NCI-H748 (cell line): ENCODE measurements around the gene DGCR8.

Experiments used
- DNase-seq: peaks from one replicate; lab custom pipeline; 2025; ENCODE audit not compliant: unreplicated experiment; lab: John Stamatoyannopoulos, UW

The DGCR8 gene

DNA sequence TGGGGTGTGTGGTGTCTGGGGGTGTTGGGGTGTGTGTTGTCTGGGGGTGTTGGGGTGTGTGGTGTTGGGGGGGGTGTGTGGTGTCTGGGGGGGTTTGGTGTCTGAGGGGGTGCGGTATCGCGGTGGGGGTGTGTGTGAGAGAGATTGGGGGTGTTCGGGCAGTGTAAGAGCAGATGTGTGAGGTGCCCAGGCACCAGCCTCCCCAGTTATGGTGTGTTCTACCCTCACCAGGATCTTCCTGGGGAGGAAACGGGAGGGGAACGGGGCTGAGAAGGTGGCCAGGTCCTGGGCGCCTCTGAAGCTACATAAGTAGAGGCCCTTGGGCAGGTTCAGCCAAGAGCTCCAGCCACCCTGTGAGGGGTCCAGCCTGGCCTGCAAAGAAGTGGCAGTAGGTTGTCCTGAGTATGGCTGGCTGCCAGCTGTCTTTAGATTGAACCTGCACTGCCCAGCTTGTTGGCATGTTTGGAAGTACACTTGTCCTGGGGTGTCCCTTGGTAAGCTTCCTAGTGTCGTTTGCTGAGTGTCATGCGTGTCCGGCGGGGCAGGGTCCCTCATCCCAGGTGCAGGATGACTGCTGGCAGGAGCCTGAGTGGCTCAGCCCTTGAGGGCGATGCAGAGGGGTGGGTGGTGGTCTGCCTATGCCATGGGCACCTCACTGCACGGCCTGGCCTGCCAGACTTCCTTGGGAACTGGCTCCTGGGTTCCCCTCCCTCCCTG lies 43.5 kb downstream of the DGCR8 start:
- no peak for DNase-seq

DNA sequence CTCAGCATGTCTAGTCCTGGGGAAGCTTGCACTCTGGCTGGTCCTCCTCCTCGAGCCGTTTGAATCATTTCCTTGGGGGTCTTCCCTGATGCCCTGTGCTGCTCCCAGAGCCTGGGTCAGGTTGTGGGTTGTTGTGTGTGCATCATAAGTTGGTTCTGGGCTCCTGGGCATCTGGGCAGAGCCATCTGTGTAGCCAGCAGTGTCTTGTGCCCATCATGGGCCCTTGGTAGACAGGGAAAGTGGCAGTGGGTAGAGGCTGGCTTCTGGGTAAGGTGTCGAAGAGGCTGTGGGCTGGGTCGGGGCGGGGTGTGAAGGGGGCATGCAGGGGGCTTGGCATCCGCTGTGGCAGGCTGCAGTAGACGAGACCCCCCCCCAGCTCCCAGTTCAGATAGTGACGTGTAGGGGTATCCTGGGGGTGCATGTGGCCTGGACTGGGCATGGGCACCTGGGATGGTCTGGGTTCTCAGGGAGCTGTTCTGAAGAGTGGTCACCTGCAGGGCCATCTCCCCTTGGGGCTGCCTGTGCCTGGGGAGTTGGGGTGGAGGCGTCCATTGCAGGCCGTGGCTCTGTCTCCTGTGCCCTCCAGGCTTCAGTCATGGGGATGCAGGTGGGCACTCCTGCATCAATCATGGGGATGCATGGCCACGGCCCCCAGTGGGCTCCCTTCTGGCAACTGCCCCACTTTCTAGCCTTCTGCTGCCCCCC lies 44.2 kb downstream of the DGCR8 start:
- no peak for DNase-seq

DNA sequence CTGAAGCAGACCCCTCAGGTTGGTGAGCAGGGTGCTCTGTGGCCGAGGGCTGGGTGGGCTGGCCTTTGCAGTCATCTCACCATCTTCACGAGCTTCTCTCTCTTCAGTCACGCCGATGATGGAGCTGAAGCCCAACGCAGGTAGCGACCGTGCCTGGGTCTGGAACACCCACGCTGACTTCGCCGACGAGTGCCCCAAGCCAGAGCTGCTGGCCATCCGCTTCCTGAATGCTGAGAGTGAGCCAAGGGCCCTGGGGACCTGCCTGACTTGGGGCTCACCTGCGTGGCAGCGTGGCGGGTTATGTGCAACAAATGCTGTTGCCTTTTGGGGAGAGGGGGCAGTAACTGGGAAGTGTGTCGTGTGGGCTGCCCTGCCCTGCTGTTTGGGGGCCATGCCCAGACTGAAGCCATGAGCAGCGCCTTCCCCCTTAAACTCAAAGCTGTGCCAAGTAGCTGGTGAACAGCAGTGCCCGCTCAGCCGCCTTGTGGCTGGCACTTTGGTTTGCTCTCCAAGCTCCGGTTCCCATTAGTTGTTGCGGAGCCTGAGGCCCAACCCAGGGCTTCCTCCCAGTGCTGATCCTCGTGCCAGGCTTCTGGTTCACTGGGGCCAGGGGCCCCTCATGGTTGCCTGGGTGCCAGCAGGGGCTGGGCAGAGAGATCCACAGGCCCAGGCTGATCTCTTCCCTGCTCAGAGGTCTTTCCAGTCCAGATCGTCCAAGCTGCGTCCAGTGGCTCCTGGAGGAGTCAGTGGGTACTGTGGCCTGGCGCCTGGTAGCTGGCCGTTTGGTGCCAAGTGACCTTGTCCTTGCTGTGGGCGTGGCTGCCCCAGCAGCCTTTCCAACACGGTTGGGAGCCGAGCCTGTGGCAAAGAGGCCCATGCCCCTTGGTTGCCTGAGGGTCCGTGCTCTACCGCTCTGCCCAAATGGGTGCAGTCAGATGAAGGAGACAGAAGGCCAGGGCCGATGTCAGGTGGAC lies 45.4 kb downstream of the DGCR8 start:
- DNase-seq, result no peak

DNA sequence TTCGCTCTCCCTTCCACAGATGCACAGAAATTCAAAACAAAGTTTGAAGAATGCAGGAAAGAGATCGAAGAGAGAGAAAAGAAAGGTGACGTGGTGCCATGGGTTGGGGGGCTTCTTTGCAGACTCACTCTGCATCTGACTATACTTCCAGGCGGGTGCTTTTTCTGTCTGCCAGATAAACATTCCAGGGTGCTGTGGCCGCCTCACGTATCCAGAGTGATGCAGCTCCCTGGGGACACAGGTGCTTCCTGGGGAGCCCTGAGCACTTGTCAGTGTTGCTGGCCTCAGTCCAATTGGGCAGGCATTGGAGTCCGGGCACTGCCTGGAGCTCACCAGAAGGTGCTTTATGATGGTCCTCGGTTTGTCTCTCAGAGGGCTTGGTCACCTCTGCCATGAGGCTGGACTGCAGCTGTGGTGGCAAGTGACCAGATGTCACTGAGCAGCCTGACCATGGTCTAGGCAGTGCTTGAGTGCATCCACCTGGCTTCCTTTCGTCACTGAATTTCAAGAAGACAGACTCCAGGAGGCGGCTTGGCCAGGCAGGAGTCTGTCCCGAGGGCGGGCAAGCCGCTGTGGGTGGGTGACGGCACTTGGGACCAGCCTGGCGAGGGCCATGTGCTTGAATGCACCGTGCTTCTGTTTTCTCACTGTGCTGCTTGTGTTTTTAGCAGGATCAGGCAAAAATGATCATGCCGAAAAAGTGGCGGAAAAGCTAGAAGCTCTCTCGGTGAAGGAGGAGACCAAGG lies 46.4 kb downstream of the DGCR8 start:
- DNase-seq, result no peak

DNA sequence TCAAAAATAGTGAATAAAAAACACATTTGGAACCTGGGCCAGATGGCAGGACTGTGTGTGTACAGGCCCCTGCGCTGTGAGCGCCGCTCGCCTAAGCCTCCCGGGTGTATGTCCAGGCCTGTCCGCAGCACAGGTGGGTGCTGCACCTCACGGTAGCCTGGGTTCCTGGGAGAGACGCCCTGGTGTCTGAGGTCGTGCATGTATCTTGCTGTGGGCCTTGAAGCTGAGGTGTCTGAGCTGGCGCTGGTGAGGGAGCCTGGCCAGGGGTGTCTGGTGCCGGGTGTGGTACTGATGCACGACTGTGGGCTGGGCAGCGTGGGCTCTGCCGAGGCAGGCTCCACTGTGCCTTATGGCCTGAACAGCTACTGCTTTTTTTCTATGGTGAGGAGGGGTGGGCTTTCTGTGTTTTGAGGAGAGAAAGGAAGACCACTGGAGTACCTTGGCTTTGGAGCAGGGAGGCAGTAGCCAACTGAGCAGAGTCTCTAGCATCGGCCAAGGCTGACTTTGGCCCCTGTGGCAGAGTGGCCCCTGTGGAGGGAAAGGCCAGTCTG lies 47.4 kb downstream of the DGCR8 start:
- DNase-seq, result no peak

DNA sequence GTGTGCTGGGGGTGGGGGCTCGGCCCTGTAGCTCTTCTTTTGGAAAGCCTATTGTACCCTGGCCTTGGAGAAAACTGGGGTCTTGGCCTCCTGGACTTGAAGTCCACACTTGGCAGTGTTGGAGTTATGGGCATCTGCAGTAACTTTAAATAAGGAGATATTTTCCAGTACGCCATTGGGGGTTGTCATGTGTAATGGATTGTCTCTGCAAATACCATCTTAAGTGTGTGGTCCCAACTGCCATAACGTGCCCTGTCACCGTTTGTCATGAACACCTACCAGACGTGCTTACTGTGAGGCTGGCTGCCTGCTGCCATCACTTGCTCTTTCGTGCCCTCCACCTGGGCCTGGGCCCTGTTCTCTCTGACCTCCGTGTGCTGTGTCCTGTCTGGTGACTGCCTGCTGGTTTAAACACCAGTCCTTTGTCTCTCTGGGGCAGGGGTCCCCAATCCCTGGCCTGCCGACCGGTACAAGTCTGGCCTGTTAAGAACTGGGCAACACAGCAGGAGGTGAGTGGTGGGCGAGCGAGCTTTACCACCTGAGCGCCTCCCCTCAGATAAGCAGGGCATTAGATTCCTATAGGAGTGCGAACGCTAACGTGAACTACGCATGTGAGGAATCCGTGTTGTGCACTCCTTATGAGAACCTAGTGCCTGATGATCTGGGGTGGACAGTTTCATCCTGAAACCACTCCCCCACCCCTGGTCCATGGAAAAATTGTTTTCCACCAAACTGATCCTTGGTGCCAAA lies 48.0 kb downstream of the DGCR8 start:
- no peak for DNase-seq

DNA sequence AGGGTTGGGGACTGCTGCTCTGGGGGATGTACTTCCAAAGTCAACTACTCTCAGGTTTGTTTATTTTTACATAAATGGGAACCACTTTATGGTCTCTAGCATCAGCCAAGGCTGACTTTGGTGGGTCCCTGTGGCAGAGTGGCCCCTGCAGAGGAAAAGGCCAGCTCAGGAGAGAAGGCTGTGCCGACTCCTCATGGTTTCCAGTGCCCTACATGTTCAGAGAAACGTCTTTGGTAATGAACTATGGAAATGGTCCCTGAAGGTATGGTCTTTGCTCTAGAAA lies 48.5 kb downstream of the DGCR8 start:
- no peak for DNase-seq

DNA sequence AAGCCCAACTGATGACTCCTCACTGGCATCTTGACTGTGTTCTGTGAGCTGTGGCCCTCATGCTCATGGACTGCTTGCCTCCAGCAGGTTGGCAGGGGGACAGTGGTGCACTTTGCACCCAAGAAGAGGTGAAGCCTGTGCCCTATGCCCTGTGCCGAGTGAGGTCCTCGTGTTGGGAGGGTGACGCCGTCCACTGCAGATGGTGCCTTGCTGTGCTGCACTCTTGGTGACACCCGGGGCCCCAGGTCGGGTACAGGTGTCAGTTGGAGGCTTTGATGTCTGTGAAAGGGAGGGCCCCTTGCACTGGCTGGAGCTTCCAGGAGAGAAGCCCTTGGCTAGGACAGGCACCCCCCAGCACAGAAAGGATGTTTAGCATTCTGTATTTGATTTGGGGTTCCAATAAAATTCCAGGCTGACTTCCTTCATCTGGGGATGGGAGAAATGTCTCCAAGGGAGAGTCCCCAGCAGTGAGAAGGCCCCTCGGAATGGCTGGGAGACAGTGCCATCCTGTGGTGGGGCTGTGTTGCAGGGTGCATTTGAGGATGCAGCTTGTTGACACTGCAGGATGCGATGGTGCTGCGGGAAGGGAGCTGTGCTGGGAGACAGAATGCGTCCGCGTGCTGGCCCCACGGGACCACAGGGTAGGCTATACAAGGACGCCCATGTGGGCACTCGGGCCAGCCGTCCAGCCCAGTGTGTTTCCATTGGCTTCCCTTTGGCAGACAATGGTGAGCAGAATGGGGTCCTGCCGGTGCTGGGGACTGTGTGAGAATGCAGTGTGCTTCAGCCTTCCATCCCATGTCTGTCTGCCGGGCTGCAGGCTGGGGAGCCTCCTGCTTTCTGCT lies 49.1 kb downstream of the DGCR8 start:
- DNase-seq, result peak; percentile 42

DNA sequence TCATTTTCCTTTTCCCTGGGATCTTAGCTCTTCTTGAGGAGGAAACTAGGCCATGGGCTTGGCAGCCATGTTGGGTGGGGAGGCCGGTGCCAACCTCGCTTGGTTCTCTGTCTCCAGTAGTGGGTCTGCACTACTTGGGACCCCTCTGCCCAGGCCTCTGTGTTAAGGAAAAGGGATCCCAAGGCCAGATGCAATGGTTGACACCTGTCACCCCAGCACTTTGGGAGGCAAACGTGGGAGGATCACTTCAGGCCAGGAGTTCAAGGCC lies 49.6 kb downstream of the DGCR8 start:
- no peak for DNase-seq

DNA sequence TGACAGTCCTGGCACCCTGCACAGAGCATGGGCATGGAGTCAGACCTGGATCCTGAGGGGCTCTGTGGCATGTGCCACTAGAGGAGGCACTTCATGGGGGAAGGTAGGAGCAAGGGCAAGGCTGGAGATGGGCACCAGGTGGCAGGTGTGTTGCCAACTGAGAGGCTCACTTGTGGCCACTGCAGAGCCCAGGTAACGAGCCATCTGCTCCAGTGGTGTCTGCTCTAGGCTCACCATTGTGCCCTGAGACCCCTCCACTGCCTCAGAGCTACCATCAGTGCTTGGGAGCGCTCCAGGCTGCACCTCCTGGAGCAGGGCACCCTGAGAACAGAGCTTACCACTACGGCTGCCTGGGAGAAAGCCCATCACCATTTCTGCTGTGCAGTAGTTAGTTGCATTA lies 50.3 kb downstream of the DGCR8 start:
- DNase-seq, result peak; percentile 39

DNA sequence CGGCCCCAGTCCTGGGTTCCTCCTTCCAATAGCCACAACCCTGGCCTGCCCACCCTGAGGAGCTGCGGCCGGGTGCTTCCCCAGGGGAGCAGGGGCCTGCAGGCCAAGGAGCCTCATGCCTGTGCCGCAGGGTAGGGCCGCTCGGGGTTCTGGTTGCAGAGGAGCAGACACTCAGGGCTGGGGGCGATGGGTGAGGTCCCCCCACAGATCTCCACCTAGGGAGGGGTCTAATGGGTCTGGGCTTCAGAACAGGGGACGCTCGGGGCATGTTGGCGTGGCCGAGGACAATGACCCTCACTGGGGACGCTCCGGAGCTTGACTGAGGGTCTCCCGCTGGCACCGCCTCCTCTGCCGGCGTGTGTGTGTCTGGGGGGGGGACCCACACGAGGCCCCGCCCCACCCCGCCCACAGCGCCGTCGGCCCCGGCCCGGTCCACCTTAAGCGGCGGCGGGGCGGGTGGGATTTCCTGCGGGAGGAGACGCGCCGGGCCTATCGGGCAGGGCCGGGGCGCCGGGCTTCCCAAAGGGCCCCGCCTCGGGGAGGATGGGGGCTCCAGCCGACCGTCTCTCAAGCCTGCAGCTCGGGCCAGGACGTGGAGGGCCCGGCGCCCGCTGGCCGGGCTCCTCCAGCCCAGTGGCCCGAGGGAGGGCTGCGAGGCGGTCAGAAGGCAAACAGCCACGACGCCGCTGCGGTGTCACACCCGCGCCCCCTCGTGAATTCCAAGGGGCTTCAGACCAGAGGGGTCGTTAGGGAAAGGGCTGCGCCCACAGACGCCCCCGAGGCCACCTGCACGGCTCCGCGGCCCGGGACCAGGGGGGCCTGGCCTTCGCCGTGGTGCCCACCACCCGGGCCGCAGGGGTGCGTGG lies 50.9 kb downstream of the DGCR8 start:
- peak; percentile 71 for DNase-seq

DNA sequence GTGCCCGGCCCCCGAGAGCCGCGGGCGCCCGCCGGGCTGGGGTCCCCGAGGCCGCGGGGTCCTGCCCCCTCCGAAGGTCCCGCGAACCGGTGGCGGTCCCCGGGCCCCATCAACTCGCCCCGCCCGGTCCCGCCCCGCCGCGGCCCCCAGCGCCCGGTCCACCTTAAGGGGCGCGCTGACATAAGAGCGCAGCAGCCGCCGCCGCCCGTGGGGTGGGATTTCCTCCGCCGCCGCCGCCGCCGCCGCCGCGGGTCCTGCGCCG lies 51.5 kb downstream of the DGCR8 start, which contains the start of gene ZDHHC8:
Gene ZDHHC8 (plus strand): TSS at position 208 of the 262 bp plus-strand sequence. CDS start 144 bp downstream, outside the sequence.
- peak; percentile 32 for DNase-seq

DNA sequence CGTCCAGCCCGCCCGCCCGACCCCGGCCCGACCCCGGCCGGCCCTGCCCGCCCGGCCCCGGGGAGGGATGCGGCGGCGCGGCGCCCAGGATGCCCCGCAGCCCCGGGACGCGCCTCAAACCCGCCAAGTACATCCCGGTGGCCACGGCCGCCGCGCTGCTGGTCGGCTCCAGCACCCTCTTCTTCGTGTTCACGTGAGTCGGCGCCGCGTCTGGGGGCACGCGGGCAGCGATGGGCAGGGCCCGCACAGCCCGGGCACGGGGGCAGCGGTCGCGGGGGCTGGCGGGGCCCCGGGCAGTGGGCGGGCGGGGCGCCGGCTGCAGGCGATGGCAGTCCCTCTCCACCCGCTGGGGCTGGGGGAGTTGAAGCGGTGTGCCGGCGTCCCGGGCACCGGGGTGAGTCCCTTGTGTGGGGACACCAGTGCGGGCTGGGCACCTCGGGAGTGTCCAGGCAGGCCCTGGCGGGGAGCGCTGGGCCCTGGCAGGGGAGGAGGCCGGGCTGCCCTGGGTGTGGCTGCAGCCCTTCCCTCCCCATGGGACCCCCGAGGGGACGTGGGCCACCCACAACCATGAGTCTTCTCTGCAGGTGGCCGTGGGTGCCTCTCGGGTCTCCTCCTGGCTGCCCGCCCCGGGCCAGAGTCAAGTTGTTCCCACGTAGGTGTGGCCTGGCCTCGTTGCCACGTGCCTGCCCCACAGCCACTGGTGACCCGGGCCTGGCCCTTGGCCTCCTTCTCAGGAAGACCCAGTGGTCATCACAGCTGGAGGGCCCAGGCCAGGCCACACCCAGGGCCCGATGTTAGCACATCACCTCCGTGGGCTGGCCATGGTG lies 52.0 kb downstream of the DGCR8 start:
- peak; percentile 32 for DNase-seq

DNA sequence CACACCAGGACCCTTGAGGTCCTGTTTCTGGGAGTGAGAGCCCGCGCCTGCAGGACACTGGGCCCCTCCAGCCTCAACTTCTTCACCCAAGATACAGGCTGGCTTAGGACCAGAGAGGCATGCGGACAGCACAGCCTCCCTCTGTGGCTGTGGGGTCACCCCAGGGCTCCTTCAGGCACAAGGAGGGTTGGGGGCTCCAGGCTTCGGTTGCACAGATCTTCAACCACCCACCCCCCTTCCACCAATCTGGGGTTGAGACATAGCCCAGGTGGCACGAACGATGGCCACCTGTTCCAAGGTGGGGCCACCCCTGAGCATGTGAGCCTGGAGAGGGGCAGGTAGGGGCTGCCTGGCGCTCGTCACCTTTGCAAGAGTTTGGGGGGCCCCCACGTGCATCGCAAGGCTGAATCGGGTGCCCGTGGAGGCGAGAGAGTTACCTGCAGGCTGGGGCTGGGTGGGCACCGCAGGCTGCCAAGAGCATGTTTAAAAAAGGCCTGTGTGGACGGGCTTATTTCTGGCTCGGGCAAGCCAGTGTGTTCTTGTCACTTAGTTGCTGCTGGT lies 52.7 kb downstream of the DGCR8 start:
- DNase-seq, result no peak

DNA sequence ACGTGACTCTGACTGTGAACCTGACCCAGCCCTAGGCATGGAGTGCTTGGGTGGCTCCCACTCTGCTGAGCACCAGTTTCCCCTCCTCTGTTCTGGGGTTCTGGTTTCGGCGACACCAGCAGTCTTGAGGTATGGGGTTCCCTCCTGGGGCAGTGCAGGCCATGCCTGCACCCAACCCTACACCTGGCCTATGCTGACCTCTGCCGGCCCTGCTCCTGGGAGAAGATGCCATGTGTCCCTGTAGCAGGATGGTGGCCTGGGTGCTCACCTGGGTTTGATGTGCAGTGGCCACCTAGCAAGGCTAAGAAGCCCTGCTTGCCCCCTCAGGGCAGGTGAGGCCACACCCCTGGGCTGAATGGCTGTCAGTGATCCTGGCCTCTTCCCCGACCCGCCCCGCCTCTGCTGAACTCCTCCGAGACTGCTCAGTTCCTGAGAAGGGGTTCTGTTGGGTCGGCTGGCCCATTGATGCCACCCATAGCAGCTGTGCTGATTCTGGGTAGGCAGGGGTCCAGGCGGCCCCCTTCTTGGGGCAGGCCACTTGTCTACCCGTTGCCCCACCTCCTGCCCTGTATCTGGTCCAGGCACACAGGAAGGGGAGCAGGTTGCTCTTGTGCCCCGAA lies 54.0 kb downstream of the DGCR8 start:
- no peak for DNase-seq

DNA sequence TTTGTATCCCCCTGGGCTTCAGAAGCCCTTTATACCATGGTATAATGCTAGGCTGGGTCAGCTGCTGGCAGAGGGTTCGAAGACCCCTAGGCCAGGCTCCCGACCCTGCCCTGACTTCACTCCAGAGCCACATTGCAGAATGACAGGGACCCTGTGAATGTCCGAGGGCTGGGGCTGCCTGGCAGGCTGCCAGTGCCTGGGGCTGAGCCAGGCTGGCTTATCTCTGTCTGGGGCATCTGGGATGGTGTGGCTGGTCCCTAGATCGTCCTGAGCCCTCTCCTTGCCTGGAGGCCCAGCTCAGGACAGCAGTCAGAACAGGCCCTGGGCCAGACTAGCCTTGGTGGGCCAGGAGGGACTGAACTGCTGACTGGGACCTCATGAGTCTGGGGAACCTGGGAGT lies 55.2 kb downstream of the DGCR8 start:
- no peak for DNase-seq
